ENCODE measurements around the gene MIPEP. TPM values are rescaled to one million over a fixed set of nuclear protein-coding genes. Genes with fewer than 3 reads are reported as not detected.

MIPEP gene
- polyA plus RNA-seq, 1 donor from 2014 or later: 9.1 TPM

DNA sequence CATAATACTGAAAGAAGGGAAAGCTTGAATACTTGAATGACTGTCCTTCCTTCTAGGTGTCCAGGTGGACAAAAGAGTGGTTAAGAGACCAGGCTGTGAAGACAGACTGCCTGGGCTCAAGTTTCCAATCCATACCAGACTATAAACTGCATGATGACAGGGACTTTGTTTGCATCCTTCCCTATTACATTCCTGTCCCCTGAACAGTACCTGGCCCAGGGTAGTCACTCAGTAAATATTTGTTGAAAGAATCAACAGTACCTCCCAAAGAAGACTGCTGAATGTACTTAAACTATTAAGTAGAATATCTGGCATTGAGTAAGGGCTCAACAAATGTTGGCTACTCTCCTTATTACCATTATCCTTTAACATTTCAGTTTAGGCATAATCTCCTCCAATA is 29.7 kb downstream of the MIPEP start:
- Histone ChIP-seq H3K79me2 (replicated peaks; ENCODE audit: insufficient read depth, low read length) (no peaks in the 10 kb centered on the region), H2AFZ (ENCODE audit: low read depth, low read length) (no peak overlapping the region), H3K27ac (ENCODE audit: low read length) (no peak overlapping the region), H3K9ac (ENCODE audit: low read length) (no peak overlapping the region), H3K4me3 (ENCODE audit: low read length) (no peak overlapping the region), H3K36me3 (ENCODE audit: insufficient read depth, low read length) (no peaks in the 10 kb centered on the region), H3F3A (ENCODE audit: insufficient read depth, low read length, poor library complexity, severe bottlenecking) (no peaks in the 10 kb centered on the region), H3K9me3 (ENCODE audit: low read length) (no peaks in the 10 kb centered on the region), H3K27me3 (ENCODE audit: insufficient read depth, low read depth, low read length) (no peaks in the 10 kb centered on the region), H3K4me2 (ENCODE audit: low read length) (no peak overlapping the region), H4K20me1 (ENCODE audit: insufficient read depth) (no peaks in the 10 kb centered on the region), H3K9me2 (ENCODE audit: insufficient read depth, low read length) (no peaks in the 10 kb centered on the region)
- TF ChIP-seq MXI1 (conservative IDR thresholded peaks at IDR 0.05; ENCODE audit: poor library complexity, severe bottlenecking): no peak
- TF ChIP-seq, protein P1, sequence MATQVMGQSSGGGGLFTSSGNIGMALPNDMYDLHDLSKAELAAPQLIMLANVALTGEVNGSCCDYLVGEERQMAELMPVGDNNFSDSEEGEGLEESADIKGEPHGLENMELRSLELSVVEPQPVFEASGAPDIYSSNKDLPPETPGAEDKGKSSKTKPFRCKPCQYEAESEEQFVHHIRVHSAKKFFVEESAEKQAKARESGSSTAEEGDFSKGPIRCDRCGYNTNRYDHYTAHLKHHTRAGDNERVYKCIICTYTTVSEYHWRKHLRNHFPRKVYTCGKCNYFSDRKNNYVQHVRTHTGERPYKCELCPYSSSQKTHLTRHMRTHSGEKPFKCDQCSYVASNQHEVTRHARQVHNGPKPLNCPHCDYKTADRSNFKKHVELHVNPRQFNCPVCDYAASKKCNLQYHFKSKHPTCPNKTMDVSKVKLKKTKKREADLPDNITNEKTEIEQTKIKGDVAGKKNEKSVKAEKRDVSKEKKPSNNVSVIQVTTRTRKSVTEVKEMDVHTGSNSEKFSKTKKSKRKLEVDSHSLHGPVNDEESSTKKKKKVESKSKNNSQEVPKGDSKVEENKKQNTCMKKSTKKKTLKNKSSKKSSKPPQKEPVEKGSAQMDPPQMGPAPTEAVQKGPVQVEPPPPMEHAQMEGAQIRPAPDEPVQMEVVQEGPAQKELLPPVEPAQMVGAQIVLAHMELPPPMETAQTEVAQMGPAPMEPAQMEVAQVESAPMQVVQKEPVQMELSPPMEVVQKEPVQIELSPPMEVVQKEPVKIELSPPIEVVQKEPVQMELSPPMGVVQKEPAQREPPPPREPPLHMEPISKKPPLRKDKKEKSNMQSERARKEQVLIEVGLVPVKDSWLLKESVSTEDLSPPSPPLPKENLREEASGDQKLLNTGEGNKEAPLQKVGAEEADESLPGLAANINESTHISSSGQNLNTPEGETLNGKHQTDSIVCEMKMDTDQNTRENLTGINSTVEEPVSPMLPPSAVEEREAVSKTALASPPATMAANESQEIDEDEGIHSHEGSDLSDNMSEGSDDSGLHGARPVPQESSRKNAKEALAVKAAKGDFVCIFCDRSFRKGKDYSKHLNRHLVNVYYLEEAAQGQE (IDR thresholded peaks at IDR 0.05; ENCODE audit: borderline replicate concordance): no peak
- TF ChIP-seq POLR2AphosphoS5 (IDR thresholded peaks at IDR 0.05): no peak
- no peak for TF ChIP-seq EP300 (conservative IDR thresholded peaks at IDR 0.05; ENCODE audit: poor library complexity, severe bottlenecking)
- no peak for TF ChIP-seq TAF1 (IDR thresholded peaks at IDR 0.05; ENCODE audit: low read depth)
- no peak for TF ChIP-seq RAD21 (conservative IDR thresholded peaks at IDR 0.05)
- no peak for TF ChIP-seq EZH2 (IDR thresholded peaks at IDR 0.05; ENCODE audit: borderline replicate concordance, insufficient read depth, low read length, poor library complexity, severe bottlenecking)
- TF ChIP-seq SMC3 (conservative IDR thresholded peaks at IDR 0.05; ENCODE audit: poor library complexity): no peak
- TF ChIP-seq, protein P2, sequence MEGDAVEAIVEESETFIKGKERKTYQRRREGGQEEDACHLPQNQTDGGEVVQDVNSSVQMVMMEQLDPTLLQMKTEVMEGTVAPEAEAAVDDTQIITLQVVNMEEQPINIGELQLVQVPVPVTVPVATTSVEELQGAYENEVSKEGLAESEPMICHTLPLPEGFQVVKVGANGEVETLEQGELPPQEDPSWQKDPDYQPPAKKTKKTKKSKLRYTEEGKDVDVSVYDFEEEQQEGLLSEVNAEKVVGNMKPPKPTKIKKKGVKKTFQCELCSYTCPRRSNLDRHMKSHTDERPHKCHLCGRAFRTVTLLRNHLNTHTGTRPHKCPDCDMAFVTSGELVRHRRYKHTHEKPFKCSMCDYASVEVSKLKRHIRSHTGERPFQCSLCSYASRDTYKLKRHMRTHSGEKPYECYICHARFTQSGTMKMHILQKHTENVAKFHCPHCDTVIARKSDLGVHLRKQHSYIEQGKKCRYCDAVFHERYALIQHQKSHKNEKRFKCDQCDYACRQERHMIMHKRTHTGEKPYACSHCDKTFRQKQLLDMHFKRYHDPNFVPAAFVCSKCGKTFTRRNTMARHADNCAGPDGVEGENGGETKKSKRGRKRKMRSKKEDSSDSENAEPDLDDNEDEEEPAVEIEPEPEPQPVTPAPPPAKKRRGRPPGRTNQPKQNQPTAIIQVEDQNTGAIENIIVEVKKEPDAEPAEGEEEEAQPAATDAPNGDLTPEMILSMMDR (IDR thresholded peaks at IDR 0.05; ENCODE audit: poor library complexity, severe bottlenecking): no peak

DNA sequence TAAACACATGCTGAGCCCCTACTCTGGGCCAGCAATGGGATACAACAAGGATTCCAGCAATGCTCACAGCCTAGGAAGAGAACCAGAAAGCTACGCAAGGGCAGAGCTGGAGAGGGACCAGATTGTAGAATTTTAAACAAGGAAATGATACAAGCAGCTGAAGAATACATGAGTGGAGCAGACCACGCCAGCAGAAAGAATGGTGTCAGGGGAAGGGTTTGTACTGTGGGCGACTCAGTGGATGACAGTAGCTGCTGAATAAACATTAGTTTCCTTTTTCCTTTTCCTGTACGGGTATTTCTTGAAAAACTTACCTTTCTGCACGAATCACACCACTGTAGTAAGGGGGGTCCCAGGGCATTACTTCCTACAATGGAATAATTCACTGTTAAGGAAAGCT is 30.7 kb downstream of the MIPEP start:
- Histone ChIP-seq H3K4me3 (ENCODE audit: low read length) (no peak overlapping the region), H4K20me1 (ENCODE audit: insufficient read depth) (no peaks in the 10 kb centered on the region), H3K79me2 (replicated peaks; ENCODE audit: insufficient read depth, low read length) (no peaks in the 10 kb centered on the region), H3K36me3 (ENCODE audit: insufficient read depth, low read length) (no peaks in the 10 kb centered on the region), H3K9me3 (ENCODE audit: low read length) (no peaks in the 10 kb centered on the region), H2AFZ (ENCODE audit: low read depth, low read length) (no peak overlapping the region), H3K9me2 (ENCODE audit: insufficient read depth, low read length) (no peaks in the 10 kb centered on the region), H3K27ac (ENCODE audit: low read length) (no peak overlapping the region), H3K27me3 (ENCODE audit: insufficient read depth, low read depth, low read length) (no peaks in the 10 kb centered on the region), H3K9ac (ENCODE audit: low read length) (no peak overlapping the region), H3K4me2 (ENCODE audit: low read length) (no peak overlapping the region), H3F3A (ENCODE audit: insufficient read depth, low read length, poor library complexity, severe bottlenecking) (no peaks in the 10 kb centered on the region)
- TF ChIP-seq RAD21 (conservative IDR thresholded peaks at IDR 0.05) (no peak), POLR2AphosphoS5 (IDR thresholded peaks at IDR 0.05) (no peak), MXI1 (conservative IDR thresholded peaks at IDR 0.05; ENCODE audit: poor library complexity, severe bottlenecking) (no peak), EP300 (conservative IDR thresholded peaks at IDR 0.05; ENCODE audit: poor library complexity, severe bottlenecking) (no peak), TAF1 (IDR thresholded peaks at IDR 0.05; ENCODE audit: low read depth) (no peak), EZH2 (IDR thresholded peaks at IDR 0.05; ENCODE audit: borderline replicate concordance, insufficient read depth, low read length, poor library complexity, severe bottlenecking) (no peak), SMC3 (conservative IDR thresholded peaks at IDR 0.05; ENCODE audit: poor library complexity) (no peak)
- TF ChIP-seq, protein P2 (IDR thresholded peaks at IDR 0.05; ENCODE audit: poor library complexity, severe bottlenecking): no peak
- TF ChIP-seq, protein P1 (IDR thresholded peaks at IDR 0.05; ENCODE audit: borderline replicate concordance): no peak

Data from neural cell (in vitro differentiated cells).